H9 (cell line): ENCODE data around the gene PTGFR. TPM values are rescaled to one million over a fixed set of nuclear protein-coding genes. Genes with fewer than 3 reads are reported as not detected.

ENCODE experiments used
- DNase-seq: peaks from one replicate; pipeline ENCODE4 v3.0.0-alpha.2; 2017
- H2AFZ ChIP-seq: one replicate; pipeline ENCODE4 v1.6.1; 2013; ENCODE audit warnings: mild to moderate bottlenecking, low read length, control low read depth, moderate library complexity
- H2AK5ac ChIP-seq: 2 replicates; pipeline ENCODE4 v1.6.1; 2013; ENCODE audit warnings: low read length, control low read depth, mixed read lengths; ENCODE audit not compliant: insufficient read length
- H2BK120ac ChIP-seq: one replicate; pipeline ENCODE4 v1.6.1; 2013; ENCODE audit warnings: low read depth, mild to moderate bottlenecking, low read length, control low read depth, inconsistent platforms; ENCODE audit not compliant: poor library complexity, severe bottlenecking
- H2BK12ac ChIP-seq: 2 replicates; pipeline ENCODE4 v1.6.1; 2013; ENCODE audit warnings: low read length, control low read depth, mixed read lengths, low read depth; ENCODE audit not compliant: insufficient read length
- H2BK15ac ChIP-seq: 2 replicates; pipeline ENCODE4 v1.6.1; 2013; ENCODE audit warnings: low read depth, low read length, control low read depth
- H2BK20ac ChIP-seq: one replicate; pipeline ENCODE4 v1.6.1; 2013; ENCODE audit warnings: low read depth, mild to moderate bottlenecking, low read length, control low read depth, inconsistent platforms; ENCODE audit not compliant: poor library complexity, severe bottlenecking
- H2BK5ac ChIP-seq: 2 replicates; pipeline ENCODE4 v1.6.1; 2013; ENCODE audit warnings: low read length, control low read depth, mixed read lengths; ENCODE audit not compliant: insufficient read length
- H3K14ac ChIP-seq: 2 replicates; pipeline ENCODE4 v1.6.1; 2013; ENCODE audit warnings: low read length, control low read depth; ENCODE audit not compliant: insufficient read depth
- H3K18ac ChIP-seq: 2 replicates; pipeline ENCODE4 v1.6.1; 2013; ENCODE audit warnings: low read depth, mild to moderate bottlenecking, mixed read lengths, low read length, control low read depth; ENCODE audit not compliant: insufficient read length
- H3K23ac ChIP-seq: 2 replicates; pipeline ENCODE4 v1.6.1; 2013; ENCODE audit warnings: low read length, control low read depth, mixed read lengths, low read depth; ENCODE audit not compliant: insufficient read length
- H3K23me2 ChIP-seq: 2 replicates; pipeline ENCODE4 v1.6.1; 2013; ENCODE audit warnings: low read depth, mild to moderate bottlenecking, mixed read lengths, low read length, control low read depth; ENCODE audit not compliant: insufficient read length, poor library complexity, severe bottlenecking
- H3K27ac ChIP-seq: 2 replicates; pipeline ENCODE4 v1.5.1; 2013; ENCODE audit warnings: low read length, control low read depth, mixed read lengths, low read depth; ENCODE audit not compliant: insufficient read length
- H3K27me3 ChIP-seq: 2 replicates; pipeline ENCODE4 v1.6.1; 2013; ENCODE audit warnings: low read length, control low read depth, inconsistent platforms; ENCODE audit not compliant: insufficient read depth
- H3K4ac ChIP-seq: 2 replicates; pipeline ENCODE4 v1.6.1; 2013; ENCODE audit warnings: low read depth, mild to moderate bottlenecking, control low read depth, inconsistent platforms, low read length, moderate library complexity
- H3K4me1 ChIP-seq: 2 replicates; pipeline ENCODE4 v1.6.1; 2013; ENCODE audit warnings: low read length, control low read depth, inconsistent platforms; ENCODE audit not compliant: insufficient read depth
- H3K4me2 ChIP-seq: 2 replicates; pipeline ENCODE4 v1.6.1; 2013; ENCODE audit warnings: low read length, control low read depth, mixed read lengths; ENCODE audit not compliant: insufficient read length, insufficient read depth
- H3K56ac ChIP-seq: 2 replicates; pipeline ENCODE4 v1.6.1; 2013; ENCODE audit warnings: low read depth, mild to moderate bottlenecking, mixed read lengths, low read length, control low read depth; ENCODE audit not compliant: insufficient read length
- H3K79me1 ChIP-seq: 2 replicates; pipeline ENCODE4 v1.6.1; 2013; ENCODE audit warnings: low read depth, mild to moderate bottlenecking, moderate library complexity, low read length, control low read depth, inconsistent platforms; ENCODE audit not compliant: insufficient read depth, poor library complexity, severe bottlenecking
- H3K79me2 ChIP-seq: 2 replicates; pipeline ENCODE4 v1.6.1; 2013; ENCODE audit warnings: low read length, control low read depth, inconsistent platforms; ENCODE audit not compliant: insufficient read depth
- H3K9ac ChIP-seq: 2 replicates; pipeline ENCODE4 v1.6.1; 2013; ENCODE audit warnings: low read length, control low read depth, mixed read lengths; ENCODE audit not compliant: insufficient read length; ENCODE audit errors: extremely low read depth
- H3K9me3 ChIP-seq: one replicate; pipeline ENCODE4 v1.6.1; 2013; ENCODE audit warnings: low read depth, low read length, inconsistent platforms; ENCODE audit not compliant: control insufficient read depth
- H3T11ph ChIP-seq: one replicate; pipeline ENCODE4 v1.6.1; 2013; ENCODE audit warnings: mild to moderate bottlenecking, low read length, control low read depth, inconsistent platforms
- H4K20me1 ChIP-seq: one replicate; pipeline ENCODE4 v1.6.1; 2013; ENCODE audit not compliant: control insufficient read depth, insufficient read length, insufficient read depth
- H4K5ac ChIP-seq: 2 replicates; pipeline ENCODE4 v1.6.1; 2013; ENCODE audit warnings: low read depth, mild to moderate bottlenecking, mixed read lengths, low read length, control low read depth; ENCODE audit not compliant: insufficient read length
- H4K8ac ChIP-seq: replicated peaks from 2 replicates; pipeline ENCODE4 v1.6.1; 2013; ENCODE audit warnings: low read length, control low read depth, mixed read lengths, low read depth; ENCODE audit not compliant: insufficient read length
- H4K91ac ChIP-seq: 2 replicates; pipeline ENCODE4 v1.6.1; 2013; ENCODE audit warnings: low read depth, mild to moderate bottlenecking, moderate library complexity, mixed read lengths, low read length, control low read depth; ENCODE audit not compliant: insufficient read length
- H3K27ac Mint-ChIP-seq, 3 experiments: 2 replicates in 2 of 3; 3 replicates in 1 of 3; pipeline ENCODE4 v1.8.0; 2020 to 2021; ENCODE audit warnings: mixed read lengths in 3 of 3, mild to moderate bottlenecking in 1 of 3, moderate library complexity in 1 of 3
- H3K27me3 Mint-ChIP-seq: 2 replicates; pipeline ENCODE4 v1.8.0; 2021; ENCODE audit warnings: low read depth, mild to moderate bottlenecking, moderate library complexity, mixed read lengths
- H3K36me3 Mint-ChIP-seq, 3 experiments: 2 replicates in 2 of 3; 3 replicates in 1 of 3; pipeline ENCODE4 v1.8.0; 2020 to 2021; ENCODE audit warnings: low read depth in 3 of 3, mixed read lengths in 3 of 3; ENCODE audit not compliant: insufficient read depth in 1 of 3
- H3K4me1 Mint-ChIP-seq, 2 experiments: 2 replicates each; pipeline ENCODE4 v1.8.0; 2020; ENCODE audit warnings: mixed read lengths in 2 of 2
- H3K4me3 Mint-ChIP-seq, 2 experiments: 2 replicates in 1 of 2; 3 replicates in 1 of 2; pipeline ENCODE4 v1.8.0; 2020 to 2021; ENCODE audit warnings: mild to moderate bottlenecking in 2 of 2, mixed read lengths in 2 of 2, moderate library complexity in 1 of 2
- H3K9me3 Mint-ChIP-seq, 2 experiments: 2 replicates in 1 of 2; 3 replicates in 1 of 2; pipeline ENCODE4 v1.8.0; 2020; ENCODE audit warnings: mild to moderate bottlenecking in 2 of 2, mixed read lengths in 2 of 2, moderate library complexity in 1 of 2
- WGBS: extraction: QIAGEN DNeasy Blood & Tissue Kit; methylation state at CpG from one replicate; pipeline ENCODE4 v1.1.7; 2013; ENCODE audit warnings: missing lambda C conversion rate, low lambda C conversion rate, mixed read lengths; ENCODE audit not compliant: insufficient read length; ENCODE audit errors: extremely low coverage; 5-methylcytosine and 5-hydroxymethylcytosine counted together
- total RNA-seq: library from RNA; stranded (reverse); gene quantifications from 2 replicates; pipeline ENCODE4 v1.2.1, GENCODE V29; 2021
- TF ChIP-seq, protein P1 (sequence below): fragments of 200-600 bp; sonication (generic); conservative IDR thresholded peaks from 3 replicates; pipeline ENCODE4 v1.8.0; 2021; ENCODE audit warnings: antibody characterized with exemption, mild to moderate bottlenecking

PTGFR gene
- total RNA-seq, 1 experiment from 2014 or later, result not detected

GRCh38 chr1:78526496-78526895, 35.7 kb downstream of the PTGFR start:
- Histone ChIP-seq H2BK15ac (no peak overlapping the region), H4K8ac (no peak overlapping the region), H3K4ac (no peak overlapping the region), H3K4me1 (no peaks in the 10 kb centered on the region), H3T11ph (no peak overlapping the region), H4K91ac (no peak overlapping the region), H2BK12ac (no peak overlapping the region), H2AFZ (no peak overlapping the region), H3K27me3 (no peaks in the 10 kb centered on the region), H3K27ac (no peak overlapping the region), H3K4me2 (no peak overlapping the region), H4K20me1 (no peaks in the 10 kb centered on the region), H3K23me2 (no peaks in the 10 kb centered on the region), H3K56ac (no peak overlapping the region), H4K5ac (no peak overlapping the region), H2BK5ac (no peak overlapping the region), H2AK5ac (no peak overlapping the region), H2BK20ac (no peak overlapping the region), H3K18ac (no peak overlapping the region), H3K79me2 (no peaks in the 10 kb centered on the region), H2BK120ac (no peak overlapping the region), H3K14ac (no peak overlapping the region), H3K79me1 (no peaks in the 10 kb centered on the region), H3K23ac (no peak overlapping the region), H3K9ac (no peak overlapping the region), H3K9me3 (no peaks in the 10 kb centered on the region)
- Mint-ChIP-seq H3K27me3 (no peaks in the 10 kb centered on the region; the same call in none of the 2 replicates), H3K4me1 (no peaks in the 10 kb centered on the region), H3K27ac (no peak overlapping the region), H3K36me3 (no peaks in the 10 kb centered on the region), H3K9me3 (no peaks in the 10 kb centered on the region), H3K4me3 (no peak overlapping the region)
- no peak for DNase-seq
- no CpG with 5 or more reads among the region's 2 CpGs for WGBS
- TF ChIP-seq, protein P1, sequence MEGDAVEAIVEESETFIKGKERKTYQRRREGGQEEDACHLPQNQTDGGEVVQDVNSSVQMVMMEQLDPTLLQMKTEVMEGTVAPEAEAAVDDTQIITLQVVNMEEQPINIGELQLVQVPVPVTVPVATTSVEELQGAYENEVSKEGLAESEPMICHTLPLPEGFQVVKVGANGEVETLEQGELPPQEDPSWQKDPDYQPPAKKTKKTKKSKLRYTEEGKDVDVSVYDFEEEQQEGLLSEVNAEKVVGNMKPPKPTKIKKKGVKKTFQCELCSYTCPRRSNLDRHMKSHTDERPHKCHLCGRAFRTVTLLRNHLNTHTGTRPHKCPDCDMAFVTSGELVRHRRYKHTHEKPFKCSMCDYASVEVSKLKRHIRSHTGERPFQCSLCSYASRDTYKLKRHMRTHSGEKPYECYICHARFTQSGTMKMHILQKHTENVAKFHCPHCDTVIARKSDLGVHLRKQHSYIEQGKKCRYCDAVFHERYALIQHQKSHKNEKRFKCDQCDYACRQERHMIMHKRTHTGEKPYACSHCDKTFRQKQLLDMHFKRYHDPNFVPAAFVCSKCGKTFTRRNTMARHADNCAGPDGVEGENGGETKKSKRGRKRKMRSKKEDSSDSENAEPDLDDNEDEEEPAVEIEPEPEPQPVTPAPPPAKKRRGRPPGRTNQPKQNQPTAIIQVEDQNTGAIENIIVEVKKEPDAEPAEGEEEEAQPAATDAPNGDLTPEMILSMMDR, result no peak
